ENCODE data around the gene TBC1D8. TPM values are rescaled to one million over a fixed set of nuclear protein-coding genes. Genes with fewer than 3 reads are reported as not detected.
"Not testable (repeated sequence)": the region's sequence is repeated elsewhere in the genome, so short reads cannot be mapped to it uniquely, and the experiment has no call there.

The TBC1D8 gene
- 30.2 TPM for polyA plus RNA-seq (ENCODE audit: insufficient read length)

- peak; percentile 86 for DNase-seq
These were observed at the start of gene TBC1D8 for GRCh38 chr2:101151146-101151858. TSS of gene TBC1D8 (minus strand) at chr2:101151382. CDS start at chr2:101151253, 129 bp downstream.

GRCh38 chr2:101200676-101201075, 49.5 kb upstream of the TBC1D8 start:
- DNase-seq: no peak

- DNase-seq: no peak
These were observed 48.1 kb upstream of the TBC1D8 start for GRCh38 chr2:101199251-101199791.

GRCh38 chr2:101197814-101198213, 46.6 kb upstream of the TBC1D8 start:
- no peak for DNase-seq

DNA sequence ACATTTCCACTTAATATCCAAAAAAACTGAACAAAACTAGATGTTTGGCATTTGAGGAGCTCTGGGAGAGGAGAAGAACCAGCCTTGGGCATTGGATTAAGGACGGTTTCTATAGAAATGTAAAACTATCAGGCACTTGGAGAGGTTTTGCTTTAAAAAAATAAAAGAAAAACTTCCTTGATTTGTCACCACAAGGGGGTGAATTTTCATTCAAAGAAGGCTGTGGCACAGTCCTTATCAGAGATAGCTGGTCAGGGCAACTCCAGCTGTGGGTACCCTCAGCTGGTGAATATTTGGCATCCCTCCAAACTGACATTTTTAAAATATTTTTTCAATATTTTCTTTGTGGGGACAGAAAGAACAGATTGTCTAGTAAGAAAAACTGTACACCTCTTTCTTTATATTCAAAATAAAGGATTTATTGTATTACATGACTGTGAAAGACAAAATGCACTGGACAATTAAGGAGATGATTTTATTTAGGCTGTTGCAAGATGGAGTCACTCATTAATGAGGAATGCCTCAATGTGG, 46.1 kb upstream of the TBC1D8 start:
- no peak for DNase-seq

GRCh38 chr2:101195871-101196661, 44.9 kb upstream of the TBC1D8 start:
- DNase-seq: no peak

DNA sequence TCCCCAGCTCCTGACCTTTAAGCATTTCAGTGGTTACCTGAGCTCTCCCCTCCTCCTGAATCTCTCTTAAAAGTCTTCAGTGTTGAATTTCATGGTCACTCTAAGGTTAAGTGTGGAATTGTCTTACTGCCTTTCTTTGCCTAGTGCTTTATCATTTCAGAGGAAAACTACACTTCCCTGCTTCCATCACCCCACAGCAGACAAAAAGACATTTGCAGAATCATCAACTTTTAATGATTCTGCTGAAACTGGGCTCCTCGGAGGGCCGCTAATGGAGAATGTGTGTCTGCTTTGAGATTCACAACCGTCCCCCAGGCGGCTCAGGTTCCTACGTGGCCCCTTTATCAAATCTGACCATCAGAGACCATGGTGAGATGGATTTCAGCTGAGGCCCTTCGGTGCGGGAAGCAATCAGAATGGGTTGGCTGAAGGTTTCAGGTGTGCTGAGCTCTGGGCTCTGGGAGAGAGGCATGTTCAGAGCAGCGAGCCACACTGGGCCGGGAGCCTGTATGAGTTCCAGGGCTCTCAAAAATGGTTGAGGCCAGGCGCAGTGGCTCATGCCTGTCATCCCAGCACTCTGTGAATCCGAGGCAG, 41.9 kb upstream of the TBC1D8 start:
- DNase-seq: no peak

DNA sequence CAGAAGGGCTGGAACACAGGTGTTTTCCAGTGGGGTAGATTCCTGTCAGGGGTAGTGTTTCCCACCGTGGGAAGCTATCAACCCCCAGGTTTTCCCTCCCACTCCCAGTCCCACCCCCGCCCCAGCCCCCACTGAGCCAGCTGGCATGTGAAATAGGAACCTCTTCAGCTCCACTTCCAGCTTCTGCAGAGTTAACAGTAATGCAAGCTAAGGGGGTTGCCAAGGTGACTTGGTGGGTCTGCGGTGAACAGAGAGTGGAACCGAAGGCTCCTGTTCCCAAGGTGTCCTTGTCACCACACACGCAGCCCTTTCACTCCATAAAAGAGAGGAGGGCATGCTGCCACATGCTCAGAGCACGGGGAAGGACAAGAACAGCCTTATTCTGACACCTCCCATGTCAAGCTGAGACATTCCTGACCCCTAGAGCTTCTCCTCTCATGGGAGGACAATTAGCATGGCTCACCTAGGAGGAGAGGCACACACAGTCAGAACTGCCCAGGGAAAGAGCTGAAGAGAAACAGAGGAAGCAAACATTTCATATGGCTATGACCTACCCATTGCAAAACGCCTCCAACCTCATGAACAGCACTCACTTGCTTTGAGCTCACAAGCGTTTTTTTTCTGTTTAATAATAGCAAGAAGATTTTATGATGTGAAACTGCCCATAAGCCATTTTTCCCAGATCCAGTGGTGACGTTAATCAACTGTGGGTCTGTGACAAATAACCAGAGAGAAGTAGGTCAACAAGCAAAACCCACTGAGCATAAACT, 39.8 kb upstream of the TBC1D8 start:
- DNase-seq: no peak

DNA sequence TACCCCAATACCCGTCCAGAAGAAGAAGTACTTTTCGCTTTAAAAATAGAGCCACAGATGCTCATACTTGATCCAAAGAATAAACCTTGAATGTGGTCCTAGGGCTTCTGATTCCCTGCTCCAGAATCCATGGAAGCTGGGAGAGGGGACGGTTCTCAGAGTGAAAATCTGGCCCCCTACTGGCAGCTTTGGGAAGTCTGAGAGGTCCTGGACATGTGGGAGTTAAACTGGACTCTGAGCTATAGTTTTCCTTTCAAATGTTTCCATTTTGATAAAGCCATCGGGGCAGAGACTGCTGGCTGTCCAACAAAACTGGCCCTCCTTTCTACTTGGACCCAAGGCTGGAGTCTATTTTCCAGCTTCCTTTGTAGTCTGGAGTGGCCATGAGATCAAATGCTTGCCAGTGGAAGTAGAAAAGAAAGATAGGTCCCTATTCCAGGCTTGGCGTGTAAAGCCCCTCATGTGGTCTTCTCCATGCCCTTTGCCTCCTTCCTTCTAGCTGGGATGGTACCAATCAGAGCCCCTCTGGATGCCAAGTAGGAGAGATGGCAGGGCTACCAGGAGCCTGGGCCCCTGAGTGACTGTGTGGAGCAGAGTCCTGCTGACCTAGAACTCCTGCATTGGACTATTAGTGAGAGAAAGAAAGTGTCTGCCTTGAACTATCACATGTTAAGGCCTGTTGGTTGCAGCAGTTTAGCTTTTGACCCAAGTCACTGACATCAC, 37.7 kb upstream of the TBC1D8 start:
- DNase-seq: no peak

- DNase-seq: no peak
These were observed 35.9 kb upstream of the TBC1D8 start for GRCh38 chr2:101187131-101187530.

- DNase-seq: no peak
These were observed 34.5 kb upstream of the TBC1D8 start for GRCh38 chr2:101185656-101186055.

- DNase-seq: no peak
These were observed 33.9 kb upstream of the TBC1D8 start for GRCh38 chr2:101185085-101185484.

DNA sequence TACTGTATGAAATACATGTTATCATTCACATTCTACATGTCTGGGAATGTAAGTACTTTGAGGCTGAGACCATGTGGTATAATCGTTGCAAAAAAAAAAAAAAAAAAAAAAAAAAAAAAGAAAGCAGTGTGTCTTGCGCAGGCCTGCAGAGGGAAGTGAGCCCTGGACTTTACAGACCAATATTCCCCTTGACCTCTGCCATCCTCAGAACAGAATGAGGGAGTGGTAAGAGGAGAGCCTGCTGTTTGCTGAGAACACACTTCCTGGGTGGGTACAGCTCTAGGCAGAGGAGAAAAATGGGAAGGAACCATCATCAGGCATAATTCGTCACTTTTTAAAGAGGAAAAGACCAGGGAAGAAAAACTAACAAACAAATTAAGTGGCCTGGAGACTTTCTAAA, 28.8 kb upstream of the TBC1D8 start:
- no peak for DNase-seq

DNA sequence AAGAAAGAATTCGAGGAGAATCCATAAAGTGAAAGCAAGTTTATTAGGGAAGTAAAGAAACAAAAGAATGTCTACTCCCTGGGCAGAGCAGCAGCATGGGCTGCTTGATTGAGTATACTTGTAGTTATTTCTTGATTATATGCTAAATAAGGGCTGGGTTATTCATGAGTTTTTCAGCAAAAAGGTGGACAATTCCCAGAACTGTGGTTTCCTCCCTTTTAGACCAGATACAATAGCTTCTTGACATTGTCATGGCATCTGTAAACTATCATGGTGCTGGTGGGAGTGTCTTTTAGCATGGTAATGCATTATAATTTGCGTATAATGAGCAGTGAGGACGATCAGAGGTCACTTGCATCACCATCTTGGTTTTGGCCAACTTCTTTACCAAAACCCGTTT, 25.6 kb upstream of the TBC1D8 start:
- no peak for DNase-seq

- no peak for DNase-seq
These were observed 24.8 kb upstream of the TBC1D8 start for GRCh38 chr2:101175991-101176390.

DNA sequence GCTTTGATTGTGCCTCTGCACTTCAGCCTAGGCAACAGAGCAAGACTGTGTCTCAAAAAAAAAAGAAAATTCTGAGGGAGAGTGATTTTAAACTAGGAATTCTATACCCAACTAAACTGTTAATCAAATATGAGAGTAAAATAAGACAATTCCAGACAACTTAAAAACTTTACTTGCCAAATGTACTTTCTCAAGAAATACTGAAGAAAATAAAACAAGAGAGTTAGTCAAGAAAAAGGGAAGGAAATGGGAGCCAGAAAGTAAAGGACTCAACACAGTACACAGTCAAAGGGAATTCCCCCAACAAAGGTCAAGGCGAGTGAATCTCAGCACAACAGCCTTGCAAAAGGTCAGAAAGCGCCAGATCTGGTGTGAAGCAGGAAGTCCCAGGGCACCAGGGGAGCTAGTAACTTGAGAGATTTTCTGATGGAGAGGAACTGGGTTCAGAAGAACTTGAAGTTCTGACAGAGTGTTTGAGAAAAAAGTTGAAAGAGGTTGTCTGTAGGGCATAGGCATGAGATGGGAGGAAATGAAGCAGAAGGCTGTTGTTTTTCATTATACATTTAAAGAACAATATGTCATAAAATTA, 22.6 kb upstream of the TBC1D8 start:
- no peak for DNase-seq

DNA sequence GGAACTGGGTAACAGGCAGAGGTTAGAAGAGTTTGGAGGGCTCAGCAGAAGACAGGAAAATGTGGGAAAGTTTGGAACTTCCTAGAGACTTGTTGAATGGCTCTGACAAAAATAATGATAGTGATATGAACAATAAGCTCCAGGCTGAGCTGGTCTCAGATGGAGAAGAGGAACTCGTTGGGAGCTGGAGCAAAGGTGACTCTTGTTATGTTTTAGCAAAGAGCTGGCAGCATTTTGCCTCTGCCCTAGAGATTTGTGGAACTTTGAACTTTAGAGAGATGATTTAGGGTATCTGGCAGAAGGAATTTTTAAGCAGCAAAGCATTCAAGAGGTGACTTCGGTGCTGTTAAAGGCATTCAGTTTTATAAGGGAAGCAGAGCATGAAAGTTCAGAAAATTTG, 18.6 kb upstream of the TBC1D8 start:
- DNase-seq: not testable (repeated sequence)

GRCh38 chr2:101168706-101169105, 17.5 kb upstream of the TBC1D8 start:
- DNase-seq: no peak

DNA sequence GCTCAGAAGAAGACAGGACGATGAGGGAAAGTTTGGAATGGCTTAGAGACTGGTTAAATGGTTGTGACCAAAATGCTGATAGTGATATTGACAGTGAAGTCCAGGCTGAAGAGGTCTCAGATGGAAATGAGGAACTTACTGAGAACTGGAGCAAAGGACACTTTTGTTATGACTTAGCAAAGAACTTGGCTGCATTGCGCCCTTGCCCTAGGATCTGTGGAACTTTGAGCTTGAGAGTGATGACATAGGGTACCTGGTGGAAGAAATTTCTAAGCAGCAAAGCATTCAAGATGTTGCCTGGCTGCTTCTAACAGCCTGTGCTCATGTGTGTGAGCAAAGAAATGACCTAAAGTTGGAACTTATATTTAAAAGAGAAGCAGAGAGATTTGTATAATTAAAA, 16.4 kb upstream of the TBC1D8 start:
- not testable (repeated sequence) for DNase-seq

- no peak for DNase-seq
These were observed 12.8 kb upstream of the TBC1D8 start for GRCh38 chr2:101164021-101164420.

Measured in hindlimb muscle (tissue), 1 donor.